SK-N-SH (cell line): ENCODE measurements around the gene CRYGD.

Experiments used
- CTCF ChIP-seq: fragments of 200-600 bp; sonication (generic); IDR thresholded peaks from 2 replicates; pipeline ENCODE4 v1.6.1; 2017; ENCODE audit warnings: antibody characterized with exemption, mild to moderate bottlenecking, moderate library complexity
- FOXM1 ChIP-seq: IDR thresholded peaks from 2 replicates; pipeline ENCODE4 v1.4.0; 2012; ENCODE audit warnings: low read depth, mild to moderate bottlenecking
- MXI1 ChIP-seq: IDR thresholded peaks from 2 replicates; pipeline ENCODE4 v1.6.1; 2012; ENCODE audit warnings: mild to moderate bottlenecking, low read depth, low read length, improper control_type of control experiment
- POLR2AphosphoS5 ChIP-seq: IDR thresholded peaks from 2 replicates; pipeline ENCODE4 v1.6.1; 2012; ENCODE audit warnings: low read depth, low read length
- RCOR1 ChIP-seq: fragments of 150-350 bp; IDR thresholded peaks from 2 replicates; pipeline ENCODE4 v1.6.1; 2017; ENCODE audit warnings: antibody characterized with exemption, low read length
- REST ChIP-seq: IDR thresholded peaks from 2 replicates; pipeline ENCODE4 v1.6.1; 2012; ENCODE audit warnings: mild to moderate bottlenecking, low read depth, low read length, moderate library complexity
- TAF1 ChIP-seq: IDR thresholded peaks from 2 replicates; pipeline ENCODE4 v1.6.1; 2012; ENCODE audit warnings: low read depth, mild to moderate bottlenecking, low read length, moderate library complexity, borderline replicate concordance
- USF2 ChIP-seq: fragments of 150-350 bp; IDR thresholded peaks from 2 replicates; pipeline ENCODE4 v1.6.1; 2017; ENCODE audit warnings: antibody characterized with exemption, low read length, low read depth, borderline replicate concordance

GRCh38 chr2:208074610-208075356 is 49.5 kb downstream of the CRYGD start:
- no peak for TF ChIP-seq TAF1
- TF ChIP-seq CTCF = no peak
- no peak for TF ChIP-seq REST
- no peak for TF ChIP-seq MXI1
- TF ChIP-seq POLR2AphosphoS5 = no peak
- TF ChIP-seq USF2 = no peak
- TF ChIP-seq RCOR1 = no peak
- no peak for TF ChIP-seq FOXM1
